Ascending aorta (tissue), 2 donors: Measurements from ENCODE around the gene C10orf53. TPM values are rescaled to one million over a fixed set of nuclear protein-coding genes. Genes with fewer than 3 reads are reported as not detected.

ENCODE experiments used
- DNase-seq, 2 donors: peaks; one replicate each; pipeline ENCODE4 v3.0.0-alpha.2; 2019; ENCODE audit warnings: low spot score in 2 of 2
- H3K27ac ChIP-seq, 2 donors: fragments of 200-600 bp; sonication (generic); one replicate each; pipeline ENCODE4 v1.5.1; 2016 to 2017; ENCODE audit warnings: mild to moderate bottlenecking in 1 of 2
- H3K27me3 ChIP-seq: fragments of 200-600 bp; sonication (generic); one replicate; pipeline ENCODE4 v1.5.1; 2017
- H3K36me3 ChIP-seq, 2 donors: fragments of 200-600 bp; sonication (generic); one replicate each; pipeline ENCODE4 v1.5.1; 2016
- H3K4me1 ChIP-seq, 2 donors: fragments of 200-600 bp; sonication (generic); one replicate each; pipeline ENCODE4 v1.5.1; 2016 to 2017; ENCODE audit warnings: mild to moderate bottlenecking in 1 of 2
- H3K4me3 ChIP-seq, 2 donors: fragments of 200-600 bp; sonication (generic); one replicate each; pipeline ENCODE4 v1.5.1; 2016 to 2017; ENCODE audit warnings: mild to moderate bottlenecking in 1 of 2
- H3K9me3 ChIP-seq, 2 donors: fragments of 200-600 bp; sonication (generic); one replicate each; pipeline ENCODE4 v1.5.1; 2016
- CTCF ChIP-seq, 3 experiments: fragments of 200-600 bp in 2 of 3; fragments of 450-650 bp in 1 of 3; sonication (generic) in 2 of 3; IDR thresholded peaks; one replicate each; pipeline ENCODE4 v1.5.1; 2016 to 2019; ENCODE audit warnings: antibody characterized with exemption in 3 of 3, mild to moderate bottlenecking in 1 of 3, moderate library complexity in 1 of 3
- intact Hi-C: fragments of 100-400 bp; cut with DNase I; formaldehyde crosslinking; loops from one replicate; pipeline ENCODE4 v1.15.1; 2023
- total RNA-seq: library from RNA; depleted of rRNA; stranded (reverse); fragments of >200 nt; gene quantifications from one replicate; pipeline ENCODE4 v1.1.0, GENCODE V29; 2016

C10orf53 gene
- total RNA-seq, 1 donor from 2014 or later: not detected

- DNase-seq: no peak
- Histone ChIP-seq H3K27ac (no peak overlapping the region), H3K36me3 (no peaks in the 10 kb centered on the region), H3K9me3 (peaks cover 0 to 7% of the 10 kb centered on the region in 2 donors), H3K27me3 (no peaks in the 10 kb centered on the region), H3K4me3 (no peak overlapping the region), H3K4me1 (no peaks in the 10 kb centered on the region)
- intact Hi-C loops: no loop called here
- no peak for TF ChIP-seq CTCF (IDR thresholded peaks at IDR 0.05)
Observed at GRCh38 chr10:49663596-49663995, 15.9 kb upstream of the C10orf53 start.

- Histone ChIP-seq H3K9me3 (peaks cover 0 to 4% of the 10 kb centered on the region in 2 donors), H3K4me3 (no peak overlapping the region), H3K4me1 (no peaks in the 10 kb centered on the region), H3K36me3 (no peaks in the 10 kb centered on the region), H3K27me3 (no peaks in the 10 kb centered on the region), H3K27ac (no peak overlapping the region)
- intact Hi-C loops: no loop called here
- DNase-seq: no peak
- no peak for TF ChIP-seq CTCF (IDR thresholded peaks at IDR 0.05)
Observed at GRCh38 chr10:49664006-49664841, 15.2 kb upstream of the C10orf53 start.

GRCh38 chr10:49664842-49665355, 14.6 kb upstream of the C10orf53 start:
- no peak for DNase-seq
- no peaks in the 10 kb centered on the region for H3K4me1 ChIP-seq
- H3K27me3 ChIP-seq: no peaks in the 10 kb centered on the region
- H3K4me3 ChIP-seq: no peak overlapping the region
- H3K36me3 ChIP-seq: no peaks in the 10 kb centered on the region
- peaks cover 0 to 3% of the 10 kb centered on the region in 2 donors for H3K9me3 ChIP-seq
- TF ChIP-seq CTCF (IDR thresholded peaks at IDR 0.05): no peak
- no peak overlapping the region for H3K27ac ChIP-seq
- intact Hi-C loops: no loop called here

GRCh38 chr10:49666054-49666615, 13.3 kb upstream of the C10orf53 start:
- no peaks in the 10 kb centered on the region for H3K9me3 ChIP-seq
- intact Hi-C loops: no loop called here
- H3K27ac ChIP-seq: no peak overlapping the region
- no peak overlapping the region for H3K4me3 ChIP-seq
- H3K36me3 ChIP-seq: no peaks in the 10 kb centered on the region
- H3K27me3 ChIP-seq: no peaks in the 10 kb centered on the region
- DNase-seq: no peak
- H3K4me1 ChIP-seq: no peaks in the 10 kb centered on the region
- no peak for TF ChIP-seq CTCF (IDR thresholded peaks at IDR 0.05)

GRCh38 chr10:49666685-49667084, 12.8 kb upstream of the C10orf53 start:
- no peak for DNase-seq
- H3K36me3 ChIP-seq: no peaks in the 10 kb centered on the region
- no peak for TF ChIP-seq CTCF (IDR thresholded peaks at IDR 0.05)
- intact Hi-C loops: no loop called here
- no peaks in the 10 kb centered on the region for H3K9me3 ChIP-seq
- H3K27me3 ChIP-seq: no peaks in the 10 kb centered on the region
- no peaks in the 10 kb centered on the region for H3K4me1 ChIP-seq
- no peak overlapping the region for H3K27ac ChIP-seq
- no peak overlapping the region for H3K4me3 ChIP-seq
